Hematopoietic multipotent progenitor cell treated with erythropoietin and hydrocortisone succinate and interleukin-3 and kit ligand, for 8 days (in vitro differentiated cells): ENCODE data around the gene COL4A6.

ENCODE experiments used
- DNase-seq: peaks from one replicate; pipeline ENCODE4 v3.0.0-alpha.2; 2015

COL4A6 gene

DNA sequence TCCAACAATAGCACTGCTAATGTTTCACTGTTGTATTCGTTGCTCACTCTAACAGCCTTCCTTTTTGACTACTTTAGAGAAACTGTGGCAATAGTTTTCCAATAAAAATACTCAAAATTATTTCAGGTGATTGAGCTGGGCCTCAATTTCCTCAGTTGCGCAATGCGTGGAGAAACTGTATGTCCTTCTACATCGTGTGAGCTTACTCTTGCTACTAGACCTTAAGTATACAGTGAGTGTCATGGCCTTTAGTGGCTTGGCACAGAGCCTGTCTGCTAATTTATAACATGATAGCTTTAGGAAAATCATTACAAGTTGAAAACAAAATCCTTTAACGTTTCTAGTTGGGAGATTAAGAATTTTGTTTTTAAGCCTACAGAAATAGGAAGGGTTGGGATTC is 114.5 kb downstream of the COL4A6 start:
- no peak for DNase-seq

DNA sequence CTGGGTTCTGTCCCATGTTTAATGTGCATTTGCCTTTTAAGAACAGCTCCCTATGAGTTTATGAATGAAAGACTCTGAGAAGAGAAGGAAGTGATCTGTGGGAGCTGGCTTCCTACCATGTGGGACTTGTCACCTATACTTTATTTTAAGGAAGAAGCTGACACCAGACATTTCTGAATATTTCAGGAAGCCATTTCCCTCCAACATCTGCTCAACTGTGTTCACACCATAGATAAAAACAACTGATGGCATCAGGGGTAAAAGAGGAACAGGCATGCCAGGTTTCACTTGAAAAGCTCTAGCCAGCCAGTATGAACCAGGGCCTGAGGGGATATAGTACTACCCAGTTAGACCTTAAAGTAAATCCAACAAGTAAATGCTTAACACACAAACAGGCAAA is 116.0 kb downstream of the COL4A6 start:
- DNase-seq: no peak

DNA sequence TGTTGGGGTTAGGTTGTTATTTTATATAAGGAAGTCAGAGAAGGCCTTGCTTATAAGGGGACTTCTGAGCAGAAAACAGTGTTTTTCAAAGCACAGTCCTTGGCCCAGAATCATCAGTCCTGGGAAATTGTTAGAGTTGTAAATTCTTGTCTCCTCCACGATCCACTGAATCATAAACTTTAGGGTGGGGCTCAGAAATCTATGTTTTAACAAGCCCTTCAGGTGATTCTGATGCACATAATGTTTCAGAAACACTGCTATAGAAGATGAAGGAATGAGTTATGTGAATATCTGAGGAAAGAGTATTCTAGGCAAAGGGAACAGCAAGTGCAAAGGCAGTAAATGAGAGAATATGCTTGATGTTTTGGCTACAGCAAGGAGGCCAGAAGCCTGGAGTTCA is 121.8 kb downstream of the COL4A6 start:
- DNase-seq: no peak

DNA sequence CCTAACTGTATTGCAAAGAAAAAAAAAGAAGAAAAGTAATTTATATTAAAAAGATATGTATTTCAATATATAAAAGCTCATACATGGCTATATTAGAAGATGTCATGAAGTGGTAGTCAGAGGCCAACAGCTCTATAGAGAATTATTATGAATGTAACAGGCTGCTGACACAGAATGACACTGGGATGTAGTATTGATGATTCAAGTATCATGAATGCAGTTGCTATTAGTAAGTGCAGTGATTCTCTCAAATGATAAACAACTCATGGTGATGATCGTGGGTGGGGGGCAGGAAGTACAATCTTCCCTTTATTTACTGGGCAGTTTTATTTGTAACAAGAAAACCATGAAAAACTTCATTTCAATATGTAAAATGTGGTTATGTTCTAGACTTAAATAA is 124.6 kb downstream of the COL4A6 start:
- no peak for DNase-seq

DNA sequence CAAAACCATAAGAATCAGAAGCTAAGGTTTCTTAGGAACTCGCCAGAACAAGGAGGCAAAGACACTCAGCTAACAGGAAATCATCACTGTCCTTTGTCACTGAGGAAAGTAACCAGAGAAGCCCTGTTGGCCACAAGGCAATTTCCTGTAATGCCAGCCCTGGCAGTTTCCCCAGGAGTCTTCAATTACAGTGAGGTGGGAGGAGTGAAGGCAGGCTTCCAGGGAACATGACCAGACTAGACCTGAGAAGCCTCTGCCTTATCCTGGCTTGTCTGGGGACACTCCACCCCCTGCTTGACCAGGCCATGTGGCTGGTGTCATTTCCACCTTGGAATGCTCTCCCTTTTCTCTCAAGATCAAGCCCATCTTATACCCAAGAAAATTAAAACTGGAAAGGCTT is 125.3 kb downstream of the COL4A6 start:
- DNase-seq: no peak

DNA sequence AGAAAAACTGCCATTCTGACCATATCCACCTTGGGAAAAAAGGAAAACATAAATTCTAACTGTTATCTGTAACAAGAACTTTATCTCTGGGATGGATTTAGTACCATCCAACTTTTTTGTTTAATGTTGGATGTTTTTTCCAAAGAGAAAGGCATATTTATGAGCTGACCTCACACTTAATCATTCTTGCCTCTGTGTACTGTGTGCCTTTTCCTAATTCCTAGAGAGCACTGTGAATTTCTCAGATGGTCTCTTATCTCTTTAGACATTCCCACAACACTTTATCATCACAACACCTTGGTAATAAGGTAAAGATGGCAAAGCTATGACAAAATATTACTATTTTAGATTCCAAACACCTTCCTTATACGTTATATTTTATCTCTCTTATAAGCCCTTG is 126.2 kb downstream of the COL4A6 start:
- no peak for DNase-seq

DNA sequence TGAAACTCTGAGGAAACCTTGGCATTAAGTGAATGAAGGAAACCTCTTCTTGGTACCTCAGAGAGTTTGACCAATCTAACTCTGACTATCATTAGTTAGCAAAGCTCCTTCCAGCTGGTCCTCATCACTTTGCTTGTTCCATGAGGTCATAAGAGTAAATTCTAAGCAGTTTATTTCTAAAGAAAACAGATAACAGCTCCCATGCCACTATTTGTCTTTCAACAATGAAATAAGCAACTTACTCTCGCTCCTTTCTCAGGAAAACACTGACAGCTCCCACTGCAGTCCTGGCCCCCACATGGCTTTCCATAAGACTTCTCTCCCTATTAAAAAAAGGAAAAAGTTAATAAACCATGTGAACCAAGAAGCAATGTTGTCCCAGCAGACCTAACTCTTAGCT is 127.7 kb downstream of the COL4A6 start:
- DNase-seq: no peak

DNA sequence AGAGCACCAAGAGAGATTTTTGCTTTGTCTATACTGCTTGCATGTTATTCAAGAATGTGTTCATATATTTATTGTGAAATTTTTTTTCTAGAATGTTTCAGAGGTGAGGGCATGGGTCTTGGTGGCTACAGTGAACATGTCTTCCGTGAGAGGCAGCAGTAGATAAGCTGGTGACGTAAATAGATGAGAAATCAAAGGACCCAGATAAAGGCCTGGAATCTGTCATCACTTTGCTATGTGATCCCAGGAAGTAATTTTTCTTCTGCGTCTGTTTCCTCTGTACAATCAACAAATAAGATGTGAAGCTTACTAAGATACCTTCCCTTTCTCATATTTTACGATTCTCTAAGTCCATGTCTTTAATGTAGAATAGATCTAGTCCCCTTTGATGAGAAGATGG is 129.1 kb downstream of the COL4A6 start:
- no peak for DNase-seq

DNA sequence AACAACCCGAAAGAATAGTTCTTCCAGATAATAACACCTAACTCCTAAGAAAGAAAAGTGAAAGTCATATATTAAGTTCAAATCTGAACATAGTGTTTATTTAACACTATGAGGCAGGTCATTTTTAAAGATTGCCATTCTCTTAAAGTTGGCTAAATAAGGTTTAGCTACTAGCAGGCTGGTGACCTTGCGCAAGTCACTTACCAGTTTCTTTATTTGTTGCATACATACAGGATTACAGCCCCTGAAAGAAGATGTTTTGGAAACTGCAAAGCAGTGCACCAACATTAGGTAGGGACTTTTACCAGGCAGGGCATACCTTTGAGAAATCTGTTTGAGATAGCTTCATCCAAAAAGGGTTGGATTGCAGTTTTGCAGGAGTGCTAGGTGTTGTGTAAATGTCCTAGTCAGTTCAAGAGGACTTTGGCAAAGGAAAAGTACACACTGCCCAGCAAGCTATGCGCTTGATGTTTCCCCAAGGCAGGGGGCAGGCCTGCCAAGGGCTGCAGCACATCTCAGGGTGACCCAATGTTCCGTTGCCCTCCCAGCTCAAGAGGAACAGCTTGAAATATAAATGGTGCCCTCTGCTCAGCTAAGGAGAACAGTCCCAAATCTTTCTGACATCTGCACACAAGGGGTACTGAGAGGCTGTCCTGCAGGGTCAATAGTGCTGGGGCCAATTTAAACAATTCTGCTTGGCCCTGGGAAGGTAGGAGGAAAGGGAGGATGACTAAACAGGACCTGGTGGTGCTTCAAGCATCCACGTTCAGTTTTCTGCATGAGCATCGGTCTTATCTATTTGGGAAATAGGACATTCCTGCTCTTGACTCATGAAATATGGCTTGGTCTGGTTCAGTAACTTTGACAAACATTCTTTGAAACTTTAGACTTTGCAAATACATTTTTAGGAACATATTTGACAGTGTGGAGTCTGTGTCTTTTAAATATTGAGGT is 130.8 kb downstream of the COL4A6 start:
- DNase-seq: no peak

DNA sequence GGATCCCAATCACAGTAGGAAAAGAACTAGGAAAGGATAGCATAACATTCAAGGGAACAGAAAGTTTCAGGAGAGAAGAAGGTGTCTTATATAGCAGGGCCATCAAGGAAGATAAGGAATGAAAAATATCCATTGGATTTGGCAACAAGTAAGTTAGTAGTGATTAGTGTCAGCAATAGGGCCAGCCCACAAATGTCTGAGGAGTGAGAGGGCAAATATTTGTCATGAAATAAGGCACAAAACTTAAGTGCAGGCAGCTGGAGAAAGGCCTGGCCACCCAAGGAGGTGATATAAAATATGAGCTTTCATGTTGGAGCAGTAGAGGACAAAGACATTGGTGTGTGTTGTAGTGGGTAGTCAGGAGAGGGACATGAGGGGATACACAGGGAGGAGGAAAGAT is 132.1 kb downstream of the COL4A6 start:
- no peak for DNase-seq

DNA sequence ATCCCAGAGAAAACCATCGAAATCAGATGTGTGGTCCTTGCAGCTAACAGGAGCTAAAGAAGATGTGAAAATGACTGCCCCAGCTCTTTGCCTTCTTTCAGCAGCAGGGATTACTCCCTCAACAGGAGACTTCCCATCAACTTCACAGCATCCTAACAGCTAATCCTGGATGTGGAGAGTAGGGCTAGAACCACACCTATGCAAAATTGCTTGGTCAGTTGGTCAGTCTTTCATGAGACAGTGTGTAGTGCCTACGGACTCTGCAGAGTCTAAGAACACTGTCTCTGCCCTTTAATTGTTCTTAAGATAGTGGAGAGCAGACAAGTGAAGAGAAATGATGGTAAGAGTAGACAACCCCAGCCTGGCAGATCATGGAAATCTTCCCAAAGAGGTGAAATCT is 133.5 kb downstream of the COL4A6 start:
- DNase-seq: no peak

DNA sequence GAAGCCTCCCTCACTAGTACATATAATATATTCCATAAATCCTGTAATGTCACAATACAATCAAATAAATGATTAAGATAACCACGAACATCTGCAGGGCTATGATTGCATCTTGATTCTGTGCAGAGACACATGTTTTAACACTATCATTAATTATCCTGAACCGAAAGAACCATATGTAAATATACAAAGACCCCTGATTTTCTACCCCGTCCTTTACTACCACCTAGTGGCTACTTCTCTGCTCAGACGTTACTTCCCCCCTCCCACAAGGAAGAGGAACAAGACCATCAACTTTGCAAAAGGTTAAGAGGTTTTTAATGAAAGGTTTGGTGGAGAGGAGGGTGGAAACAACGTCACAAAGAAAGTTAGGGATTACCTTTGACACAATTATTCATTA is 134.0 kb downstream of the COL4A6 start:
- DNase-seq: no peak

DNA sequence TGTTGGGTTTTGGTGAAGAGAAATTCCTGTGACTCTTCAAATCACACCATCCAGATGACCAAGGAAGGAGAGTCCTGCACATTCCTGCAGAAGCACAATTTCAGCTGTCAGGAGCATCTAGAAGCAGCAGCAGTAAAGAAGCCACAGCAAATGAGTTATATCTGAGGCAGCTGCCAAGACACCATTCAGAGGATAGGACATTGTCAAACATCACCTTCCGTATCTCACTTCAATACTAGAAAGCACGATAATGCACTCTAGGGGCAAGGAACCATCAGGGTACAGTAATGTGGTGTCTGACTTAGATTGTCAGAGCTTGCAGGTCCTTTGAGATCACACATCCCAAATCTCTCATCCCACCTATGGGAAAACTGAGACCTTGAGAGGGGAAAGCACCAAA is 134.5 kb downstream of the COL4A6 start:
- DNase-seq: no peak

DNA sequence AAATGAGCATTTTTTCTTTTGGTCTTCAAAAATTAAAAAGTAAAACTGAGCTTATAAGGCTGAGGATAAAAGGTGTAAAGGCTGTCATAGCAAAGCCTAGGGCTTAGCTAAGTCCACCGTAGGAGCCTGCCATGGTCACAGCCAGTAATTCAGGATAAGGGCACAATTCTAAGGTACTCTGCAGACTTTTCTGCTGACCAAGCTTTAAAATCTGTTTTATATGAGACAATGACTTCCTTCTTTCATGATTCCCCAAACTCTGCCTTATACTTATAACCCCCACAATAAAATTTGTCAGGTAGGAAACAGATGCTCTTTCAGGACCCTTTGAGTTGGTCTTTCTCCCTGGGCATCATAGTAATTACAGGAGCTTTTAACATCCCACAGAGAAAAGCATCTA is 138.5 kb downstream of the COL4A6 start:
- DNase-seq: no peak

DNA sequence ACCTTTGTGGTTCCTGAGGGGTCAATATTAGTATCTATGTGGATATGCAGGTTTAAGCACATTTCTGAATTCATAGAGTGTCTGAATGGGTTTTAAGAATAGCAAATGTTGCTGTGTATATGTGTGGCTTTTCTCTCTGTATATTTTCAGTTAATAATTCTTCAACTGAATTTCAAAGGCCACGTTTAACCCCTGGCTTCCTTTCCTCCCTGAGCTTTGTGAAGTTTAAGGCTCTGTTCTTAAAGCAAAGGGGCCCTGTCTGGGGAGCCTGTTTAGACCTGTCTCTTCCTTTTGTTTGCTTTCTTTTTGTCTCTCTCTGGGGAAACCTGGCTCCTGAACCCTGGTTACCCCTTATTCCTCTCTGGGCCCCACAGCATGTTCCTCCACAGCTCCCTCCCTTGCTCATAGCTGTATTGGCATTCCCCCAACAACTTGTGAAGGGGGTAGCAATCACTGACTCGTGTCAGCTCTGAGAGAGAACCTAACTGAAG is 139.1 kb downstream of the COL4A6 start:
- DNase-seq: no peak

DNA sequence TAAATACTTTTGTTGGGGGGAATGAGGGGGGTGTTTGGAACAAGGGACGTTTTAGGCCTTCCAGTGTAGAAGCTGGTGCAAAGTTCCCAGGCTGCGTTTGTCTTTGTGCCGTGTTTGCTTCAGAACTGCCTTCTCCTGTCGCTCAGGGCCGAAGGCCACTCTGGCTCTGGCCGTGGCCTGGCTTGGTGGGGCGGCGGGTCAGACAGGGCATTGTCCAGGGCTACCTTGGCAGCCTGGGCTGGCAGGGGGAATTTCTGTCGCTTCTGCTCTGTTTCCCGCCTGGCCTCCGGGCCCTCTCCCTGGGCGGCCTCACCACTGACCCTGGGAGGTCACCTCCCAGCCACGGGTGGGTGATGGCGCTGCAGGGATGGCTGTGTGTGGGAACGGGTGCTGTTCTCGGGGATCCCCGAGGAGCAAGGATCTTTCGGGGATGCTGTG is 140.0 kb downstream of the COL4A6 start:
- no peak for DNase-seq

DNA sequence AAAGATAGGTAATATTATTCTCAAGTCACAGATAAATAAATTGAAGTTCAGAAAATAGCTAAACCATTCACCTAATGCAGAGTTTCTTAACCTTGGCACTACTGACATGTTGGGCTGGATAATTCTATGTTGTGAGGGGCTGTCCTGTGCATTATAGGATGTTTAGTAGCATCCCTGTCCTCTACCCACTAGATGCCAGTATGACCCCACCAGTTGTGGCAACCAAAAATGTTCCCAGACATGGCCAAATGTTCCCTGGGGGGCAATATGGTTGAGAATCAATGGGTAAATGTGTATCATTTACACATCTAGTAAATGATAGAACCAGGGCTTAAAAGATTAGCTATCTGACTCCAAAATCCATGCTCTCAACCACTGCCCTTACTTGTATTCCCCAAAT is 140.9 kb downstream of the COL4A6 start:
- DNase-seq: no peak

DNA sequence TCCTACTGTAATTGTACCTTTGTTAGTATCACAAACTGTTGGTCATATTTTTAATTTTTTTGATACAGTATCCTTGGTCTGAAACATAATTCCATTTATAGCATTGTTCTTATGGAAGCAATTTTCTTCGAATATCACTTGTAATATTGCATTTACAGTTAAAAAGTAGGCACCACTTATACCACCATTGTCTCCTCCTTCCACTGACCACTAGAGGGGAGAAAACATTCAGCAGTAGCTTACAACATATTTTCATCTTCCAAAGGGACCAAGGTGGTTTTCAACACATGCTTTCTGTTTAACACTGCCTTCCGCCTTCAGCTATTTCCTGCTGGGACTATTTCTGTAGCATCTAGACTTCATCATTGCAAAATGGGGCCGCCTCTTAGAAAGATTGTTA is 146.2 kb downstream of the COL4A6 start:
- no peak for DNase-seq

DNA sequence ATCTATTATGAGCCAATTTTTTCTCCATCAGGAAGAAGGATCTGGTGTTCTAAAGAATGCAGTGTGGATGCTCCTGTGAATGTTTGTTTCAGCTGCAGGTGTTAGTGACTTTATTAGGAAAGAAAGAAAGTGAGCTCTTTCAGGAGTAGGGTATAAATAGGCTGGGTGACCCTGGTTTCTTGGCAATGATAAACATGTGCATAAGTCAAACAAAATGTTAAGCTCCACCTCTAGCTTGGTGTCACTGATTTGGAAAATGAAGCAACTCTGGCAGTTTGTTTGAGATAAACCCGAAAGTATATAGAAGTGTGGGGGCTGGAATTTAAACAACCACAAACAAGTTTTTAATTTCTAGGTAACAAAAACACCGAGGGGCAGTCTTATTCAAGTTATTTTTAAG is 152.3 kb downstream of the COL4A6 start:
- no peak for DNase-seq

DNA sequence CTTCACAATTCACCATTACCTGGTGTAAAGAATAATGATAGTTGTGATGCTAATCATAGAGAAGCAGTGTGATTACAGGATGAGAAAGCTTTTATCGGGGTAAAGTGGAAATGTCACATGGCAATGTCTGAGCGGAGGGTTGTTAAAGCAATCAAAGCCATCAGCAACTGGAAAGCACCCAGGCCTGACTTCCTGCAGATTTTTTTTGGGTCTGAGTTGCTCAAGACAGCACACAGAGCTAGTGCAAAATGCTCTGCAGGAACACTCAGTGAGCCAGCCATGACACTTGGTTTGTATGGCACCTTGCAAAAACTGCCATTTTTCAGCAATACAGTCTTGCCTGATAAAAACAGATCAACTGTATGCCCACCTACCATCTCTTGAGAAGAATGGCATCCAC is 152.9 kb downstream of the COL4A6 start:
- DNase-seq: no peak

DNA sequence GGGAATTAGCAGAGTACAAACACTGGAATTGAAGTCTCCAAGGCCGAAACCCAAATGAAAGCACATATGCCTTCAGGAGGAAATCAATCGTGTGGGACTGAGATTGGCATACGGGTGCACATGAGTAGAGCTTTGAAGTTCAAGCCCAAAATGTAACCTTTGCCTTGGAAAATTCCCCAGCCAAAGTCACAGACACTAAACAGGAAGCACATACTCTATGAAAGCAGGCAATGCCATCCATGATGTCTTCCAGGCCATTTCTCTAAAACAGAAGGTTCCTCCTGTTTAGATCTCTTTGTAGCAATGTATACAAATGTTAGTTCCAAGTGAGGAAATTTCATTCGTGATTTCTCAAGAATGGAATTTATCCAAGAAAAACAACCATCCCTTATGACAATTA is 162.5 kb downstream of the COL4A6 start:
- no peak for DNase-seq

DNA sequence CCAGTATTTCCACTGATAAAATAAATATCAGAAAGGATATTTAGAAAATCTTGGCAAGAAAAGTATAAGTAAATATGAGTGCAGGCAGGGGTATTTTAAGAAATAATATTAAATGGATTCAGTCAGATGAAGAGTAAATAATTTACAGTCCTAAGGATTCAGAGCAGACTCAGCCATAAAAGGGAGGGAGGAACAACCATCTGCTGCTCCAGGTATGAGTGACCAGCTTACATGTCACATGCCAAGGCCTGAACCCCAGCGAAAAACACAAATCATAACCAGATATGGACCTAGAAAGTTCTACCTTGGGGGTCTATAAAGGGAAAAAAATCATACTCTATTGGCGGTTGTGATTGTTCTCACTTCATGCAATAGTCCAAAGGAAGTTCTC is 166.8 kb downstream of the COL4A6 start:
- no peak for DNase-seq

DNA sequence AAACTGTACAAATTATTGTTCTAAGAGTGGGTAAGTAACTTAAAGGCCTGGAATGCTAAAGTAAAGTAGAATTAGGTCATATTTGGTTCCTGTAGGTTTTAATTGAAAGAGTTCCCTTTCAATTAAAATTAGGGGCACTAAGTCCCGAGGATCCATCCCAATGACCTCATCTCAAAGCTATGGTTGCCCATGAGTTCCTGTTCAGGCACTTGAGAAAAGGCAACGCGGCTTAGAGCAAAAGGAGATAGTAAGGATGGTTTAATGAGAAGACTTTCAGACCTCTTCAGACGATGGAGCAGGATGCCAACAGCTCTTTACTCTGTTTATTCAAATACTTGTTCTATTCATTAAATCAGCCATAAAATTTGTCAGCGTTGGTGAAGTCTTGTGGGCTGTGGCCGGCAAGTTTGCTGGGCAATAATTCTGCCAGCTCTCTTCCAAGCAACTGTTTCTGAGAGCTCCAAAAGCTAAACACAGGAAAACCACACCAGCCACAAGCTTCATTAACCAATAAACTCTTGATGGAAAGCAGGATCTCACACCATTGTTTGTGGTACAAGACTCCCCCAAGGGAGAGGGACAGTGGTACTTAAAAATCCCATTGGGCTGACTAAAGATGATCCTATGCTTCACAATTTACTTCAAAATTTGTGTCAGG is 167.4 kb downstream of the COL4A6 start:
- DNase-seq: no peak

DNA sequence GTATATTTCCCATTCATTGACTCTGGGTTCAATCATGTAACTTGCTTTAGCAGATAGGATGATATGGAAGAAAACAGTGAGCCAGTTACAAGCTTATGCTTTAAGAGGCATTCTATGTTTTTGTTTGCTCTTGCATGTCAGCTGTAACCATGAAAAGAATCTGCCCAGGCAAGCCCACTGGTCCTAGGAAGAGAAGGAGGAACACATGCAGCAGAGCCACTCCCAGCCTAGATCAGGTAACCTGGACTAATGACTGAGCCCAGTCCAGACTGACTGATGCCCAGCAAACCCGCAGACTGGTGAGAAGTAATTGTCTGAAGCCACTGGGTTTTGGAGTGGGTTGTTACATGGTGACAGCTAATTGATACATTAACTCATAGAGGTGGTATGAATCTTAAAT is 167.9 kb downstream of the COL4A6 start:
- DNase-seq: no peak
